ENCODE measurements around the gene RHOJ. TPM values are rescaled to one million over a fixed set of nuclear protein-coding genes. Genes with fewer than 3 reads are reported as not detected.

RHOJ gene
- total RNA-seq (2021; fragmentation: NEBNext Ultra II Directional; extraction: Animal tissue kit (Norgen Biotek cat#: 25700)) (not detected in 2 replicates), polyA plus RNA-seq (2011; rRNA removed) (0.11 and 0.31 TPM in 2 replicates), polyA minus RNA-seq (2011; rRNA and poly(A)+ RNA removed) (1.4 TPM in 1 of 2 replicates, not detected in the other)
- not detected for polyA plus RNA-seq (2011; cell fraction: cytosol; rRNA removed)
- polyA plus RNA-seq (2011; cell fraction: nucleus; rRNA removed) = 0.07 TPM
- polyA plus RNA-seq (2012, experiment 1 of 2) = 0.13 to 0.28 TPM in 2 of 4 replicates, not detected in the others
- not detected for polyA plus RNA-seq (2012, experiment 2 of 2)
- polyA plus RNA-seq (2013, experiment 1 of 2) = 0.10 TPM
- polyA plus RNA-seq (2013, experiment 2 of 2) = 0.17 TPM
- polyA minus RNA-seq (2011; cell fraction: cytosol; rRNA and poly(A)+ RNA removed) = not detected
- not detected for polyA minus RNA-seq (2011; cell fraction: nucleus; rRNA and poly(A)+ RNA removed)
- long read RNA-seq, experiment 1 = 0 reads
- long read RNA-seq, experiment 2 = 0 reads

DNA sequence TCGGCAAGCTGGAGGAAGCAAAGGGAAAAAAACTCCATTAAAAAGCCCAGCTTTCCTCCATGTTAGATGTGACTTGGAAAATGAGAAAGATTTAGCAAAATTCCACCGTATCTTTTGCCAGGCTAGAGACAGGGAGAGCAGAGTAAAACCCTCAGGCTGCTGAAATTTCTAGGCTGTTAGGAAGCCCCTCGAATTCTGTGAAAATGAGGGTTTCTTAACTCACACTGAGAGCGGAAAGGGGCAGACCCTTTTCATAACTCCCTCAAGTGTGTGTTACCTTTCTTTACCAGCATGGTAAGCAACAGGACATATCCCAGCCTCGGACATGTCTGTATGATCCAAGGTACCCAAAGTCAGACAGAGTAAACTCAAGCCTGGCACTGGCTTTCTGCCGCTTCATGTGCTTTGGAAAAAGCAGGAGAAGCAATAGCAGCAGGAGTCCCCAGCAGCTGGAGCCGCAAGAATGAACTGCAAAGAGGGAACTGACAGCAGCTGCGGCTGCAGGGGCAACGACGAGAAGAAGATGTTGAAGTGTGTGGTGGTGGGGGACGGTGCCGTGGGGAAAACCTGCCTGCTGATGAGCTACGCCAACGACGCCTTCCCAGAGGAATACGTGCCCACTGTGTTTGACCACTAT lies at the start of gene RHOJ:
Gene RHOJ (plus strand): TSS at position 37 of the 637 bp plus-strand sequence. CDS start 427 bp downstream, at position 464.
- Histone ChIP-seq H3K4me3 (ENCODE audit: extremely low read depth in 1 of 4, insufficient read depth in 2 of 4, low read depth in 3 of 4, low read length in 4 of 4) (peak within 1 kb of the TSS in 2 of 4 experiments; percentile 7 to 39; a peak in 2 of 8 replicates), H2BK12ac (ENCODE audit: low read depth, low read length) (peak within 1 kb of the TSS; percentile 54; the same call in 1 of the 2 replicates), H3K27ac (ENCODE audit: low read depth, low read length) (no peak within 1 kb of the TSS), H4K8ac (ENCODE audit: extremely low read depth, insufficient read depth, low read length) (peak within 1 kb of the TSS; percentile 87; the same call in 1 of the 2 replicates), H3K23ac (ENCODE audit: insufficient read length) (no peak within 1 kb of the TSS), H2AK5ac (ENCODE audit: low read depth, low read length) (no peak within 1 kb of the TSS), H3K4ac (replicated peaks; ENCODE audit: insufficient read length, low read depth, low read length) (no peak within 1 kb of the TSS), H3K27me3 (replicated peaks in 1 of 4; ENCODE audit: control insufficient read depth in 3 of 4, extremely low read depth in 1 of 4, insufficient read depth in 3 of 4, low read length in 3 of 4) (no peaks in the 10 kb centered on the region), H3K9me3 (ENCODE audit: insufficient read depth in 2 of 2, low read depth in 1 of 2, low read length in 1 of 2) (no peaks in the 10 kb centered on the region), H3K56ac (replicated peaks; ENCODE audit: insufficient read length, low read depth, low read length) (no peak within 1 kb of the TSS), H3K36me3 (ENCODE audit: control insufficient read depth in 2 of 4, insufficient read depth in 4 of 4, low read length in 3 of 4) (no peaks in the 10 kb centered on the region), H3K4me1 (replicated peaks in 1 of 4; ENCODE audit: control insufficient read depth in 3 of 4, insufficient read depth in 4 of 4, low read length in 3 of 4) (peaks cover 2 to 11% (median 7%) of the 10 kb centered on the region in 4 experiments; a peak in 6 of 7 replicates), H3K23me2 (ENCODE audit: low read depth, low read length) (no peaks in the 10 kb centered on the region; the same call in 1 of the 2 replicates), H4K20me1 (replicated peaks in 1 of 2; ENCODE audit: control insufficient read depth in 1 of 2, insufficient read depth in 2 of 2, low read length in 2 of 2) (no peaks in the 10 kb centered on the region), H3K9ac (replicated peaks in 1 of 4; ENCODE audit: extremely low read depth in 1 of 4, low read depth in 3 of 4, low read length in 3 of 4) (peak within 1 kb of the TSS in 1 of 4 experiments; percentile 32; a peak in 1 of 7 replicates), H3K18ac (ENCODE audit: extremely low read depth, low read length) (peak within 1 kb of the TSS; percentile 7; the same call in 1 of the 2 replicates), H3K79me2 (ENCODE audit: control insufficient read depth in 1 of 2, insufficient read depth in 2 of 2, low read length in 2 of 2) (no peaks in the 10 kb centered on the region), H2BK20ac (ENCODE audit: low read length) (no peak within 1 kb of the TSS), H2BK120ac (replicated peaks; ENCODE audit: low read depth, low read length) (no peak within 1 kb of the TSS), H2AFZ (ENCODE audit: low read length) (peak within 1 kb of the TSS; percentile 99), H2BK5ac (ENCODE audit: low read depth, low read length) (peak within 1 kb of the TSS; percentile 41; the same call in 1 of the 2 replicates), H3K14ac (ENCODE audit: insufficient read length) (no peak within 1 kb of the TSS), H4K91ac (replicated peaks; ENCODE audit: insufficient read length, low read length) (no peak within 1 kb of the TSS), H4K5ac (ENCODE audit: insufficient read length, low read depth, low read length) (no peak within 1 kb of the TSS), H2BK15ac (ENCODE audit: low read length) (peak within 1 kb of the TSS; percentile 83; the same call in 1 of the 2 replicates), H3K4me2 (ENCODE audit: insufficient read depth in 1 of 2, low read depth in 2 of 2, low read length in 2 of 2) (peak within 1 kb of the TSS; percentile 17 to 55), H3K79me1 (ENCODE audit: low read depth, low read length) (no peaks in the 10 kb centered on the region)
- 49% methylated on average over 16 of the region's 16 CpGs; no CpG with 5 or more reads in 1 of the 2 experiments for whole genome bisulfite sequencing, 2 experiments (ENCODE audit: extremely low coverage in 1 of 2, insufficient coverage in 1 of 2, insufficient read length in 1 of 2, insufficient replicate concordance in 2 of 2, low coverage in 1 of 2, low lambda C conversion rate in 2 of 2, missing lambda C conversion rate in 1 of 2)
- peak in 1 of 2 experiments; percentile 61 for DNase-seq (ENCODE audit: low read depth in 1 of 2, low spot score in 2 of 2)
- POLR2A ChIA-PET (ENCODE audit: partially characterized antibody) = interaction anchor here (1.3 kb wide), 1 partner anchor 13 kb away, joined by 3 read pairs; no protein-coding TSS in a partner anchor
- FAIRE-seq = peak; percentile 68
- CTCF ChIA-PET (ENCODE audit: partially characterized antibody) = interaction anchor here (0.6 to 1.6 kb wide), 8 partner anchors 10 to 1036 kb away, joined by 3 to 6 read pairs (median 4); no protein-coding TSS in a partner anchor
- no peak for TF ChIP-seq CBX5 (IDR thresholded peaks at IDR 0.05; ENCODE audit: low read depth, low read length)
- TF ChIP-seq, protein P1, sequence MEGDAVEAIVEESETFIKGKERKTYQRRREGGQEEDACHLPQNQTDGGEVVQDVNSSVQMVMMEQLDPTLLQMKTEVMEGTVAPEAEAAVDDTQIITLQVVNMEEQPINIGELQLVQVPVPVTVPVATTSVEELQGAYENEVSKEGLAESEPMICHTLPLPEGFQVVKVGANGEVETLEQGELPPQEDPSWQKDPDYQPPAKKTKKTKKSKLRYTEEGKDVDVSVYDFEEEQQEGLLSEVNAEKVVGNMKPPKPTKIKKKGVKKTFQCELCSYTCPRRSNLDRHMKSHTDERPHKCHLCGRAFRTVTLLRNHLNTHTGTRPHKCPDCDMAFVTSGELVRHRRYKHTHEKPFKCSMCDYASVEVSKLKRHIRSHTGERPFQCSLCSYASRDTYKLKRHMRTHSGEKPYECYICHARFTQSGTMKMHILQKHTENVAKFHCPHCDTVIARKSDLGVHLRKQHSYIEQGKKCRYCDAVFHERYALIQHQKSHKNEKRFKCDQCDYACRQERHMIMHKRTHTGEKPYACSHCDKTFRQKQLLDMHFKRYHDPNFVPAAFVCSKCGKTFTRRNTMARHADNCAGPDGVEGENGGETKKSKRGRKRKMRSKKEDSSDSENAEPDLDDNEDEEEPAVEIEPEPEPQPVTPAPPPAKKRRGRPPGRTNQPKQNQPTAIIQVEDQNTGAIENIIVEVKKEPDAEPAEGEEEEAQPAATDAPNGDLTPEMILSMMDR (IDR thresholded peaks at IDR 0.05; ENCODE audit: control extremely low read depth in 1 of 3, insufficient read depth in 1 of 3, low read depth in 1 of 3, low read length in 3 of 3) = no peak
- no peak for TF ChIP-seq CBX8 (IDR thresholded peaks at IDR 0.05; ENCODE audit: borderline replicate concordance, low read depth, low read length)
- no peak for TF ChIP-seq POLR2AphosphoS5 (IDR thresholded peaks at IDR 0.05; ENCODE audit: low read depth, low read length)
- no peak for TF ChIP-seq CHD1 (IDR thresholded peaks at IDR 0.05; ENCODE audit: low read depth, low read length)
- no peak for TF ChIP-seq SRF (IDR thresholded peaks at IDR 0.05; ENCODE audit: low read depth, low read length)

Data from H1 (cell line).